ENCODE data around the gene SLC24A4. TPM values are rescaled to one million over a fixed set of nuclear protein-coding genes. Genes with fewer than 3 reads are reported as not detected.

Gene SLC24A4
- total RNA-seq, 1 donor from 2014 or later = 0.36 TPM

- no peak for DNase-seq
- intact Hi-C loops (cut with micrococcal nuclease) = no loop called here
- no peak overlapping the region for H3K4me3 ChIP-seq
- no peaks in the 10 kb centered on the region for H3K4me1 ChIP-seq
- no peaks in the 10 kb centered on the region for H3K36me3 ChIP-seq
- peaks cover 68% of the 10 kb centered on the region for H3K27me3 ChIP-seq (ENCODE audit: low read depth)
- H3K9me3 ChIP-seq (replicated peaks) = peaks cover 3% of the 10 kb centered on the region
- no peak overlapping the region for H3K27ac ChIP-seq (replicated peaks)
- TF ChIP-seq CTCF (IDR thresholded peaks at IDR 0.05; ENCODE audit: borderline replicate concordance) = no peak
Observed at GRCh38 chr14:92340071-92340470, 17.1 kb downstream of the SLC24A4 start.

GRCh38 chr14:92340931-92341330, 18.0 kb downstream of the SLC24A4 start:
- H3K27me3 ChIP-seq (ENCODE audit: low read depth) = peaks cover 73% of the 10 kb centered on the region
- no peaks in the 10 kb centered on the region for H3K4me1 ChIP-seq
- no peaks in the 10 kb centered on the region for H3K36me3 ChIP-seq
- peaks cover 3% of the 10 kb centered on the region for H3K9me3 ChIP-seq (replicated peaks)
- intact Hi-C loops (cut with micrococcal nuclease) = no loop called here
- no peak for TF ChIP-seq CTCF (IDR thresholded peaks at IDR 0.05; ENCODE audit: borderline replicate concordance)
- H3K4me3 ChIP-seq = no peak overlapping the region
- no peak overlapping the region for H3K27ac ChIP-seq (replicated peaks)
- DNase-seq = no peak

- peaks cover 79% of the 10 kb centered on the region for H3K27me3 ChIP-seq (ENCODE audit: low read depth)
- peaks cover 3% of the 10 kb centered on the region for H3K9me3 ChIP-seq (replicated peaks)
- intact Hi-C loops (cut with micrococcal nuclease) = no loop called here
- H3K4me1 ChIP-seq = no peaks in the 10 kb centered on the region
- no peaks in the 10 kb centered on the region for H3K36me3 ChIP-seq
- no peak for DNase-seq
- no peak overlapping the region for H3K4me3 ChIP-seq
- H3K27ac ChIP-seq (replicated peaks) = no peak overlapping the region
- no peak for TF ChIP-seq CTCF (IDR thresholded peaks at IDR 0.05; ENCODE audit: borderline replicate concordance)
Observed at GRCh38 chr14:92341791-92342190, 18.8 kb downstream of the SLC24A4 start.

- Histone ChIP-seq H3K4me1 (no peaks in the 10 kb centered on the region), H3K27me3 (ENCODE audit: low read depth) (peaks cover 43% of the 10 kb centered on the region), H3K4me3 (no peak overlapping the region), H3K9me3 (replicated peaks) (peaks cover 3% of the 10 kb centered on the region), H3K27ac (replicated peaks) (no peak overlapping the region), H3K36me3 (no peaks in the 10 kb centered on the region)
- no peak for DNase-seq
- intact Hi-C loops (cut with micrococcal nuclease) = no loop called here
- TF ChIP-seq CTCF (IDR thresholded peaks at IDR 0.05; ENCODE audit: borderline replicate concordance) = no peak
Observed at GRCh38 chr14:92348154-92348553, 25.2 kb downstream of the SLC24A4 start.

GRCh38 chr14:92351750-92352149, 28.8 kb downstream of the SLC24A4 start:
- Histone ChIP-seq H3K27ac (replicated peaks) (no peak overlapping the region), H3K4me1 (no peaks in the 10 kb centered on the region), H3K4me3 (no peak overlapping the region), H3K36me3 (no peaks in the 10 kb centered on the region), H3K27me3 (ENCODE audit: low read depth) (peaks cover 44% of the 10 kb centered on the region), H3K9me3 (replicated peaks) (no peaks in the 10 kb centered on the region)
- no peak for TF ChIP-seq CTCF (IDR thresholded peaks at IDR 0.05; ENCODE audit: borderline replicate concordance)
- intact Hi-C loops (cut with micrococcal nuclease) = no loop called here
- no peak for DNase-seq
